NK-92 (cell line): ENCODE results near the gene TCTA.

Source experiments
- DNase-seq: peaks from one replicate; lab custom pipeline; 2025; ENCODE audit not compliant: unreplicated experiment; lab: John Stamatoyannopoulos, UW

TCTA gene

DNA sequence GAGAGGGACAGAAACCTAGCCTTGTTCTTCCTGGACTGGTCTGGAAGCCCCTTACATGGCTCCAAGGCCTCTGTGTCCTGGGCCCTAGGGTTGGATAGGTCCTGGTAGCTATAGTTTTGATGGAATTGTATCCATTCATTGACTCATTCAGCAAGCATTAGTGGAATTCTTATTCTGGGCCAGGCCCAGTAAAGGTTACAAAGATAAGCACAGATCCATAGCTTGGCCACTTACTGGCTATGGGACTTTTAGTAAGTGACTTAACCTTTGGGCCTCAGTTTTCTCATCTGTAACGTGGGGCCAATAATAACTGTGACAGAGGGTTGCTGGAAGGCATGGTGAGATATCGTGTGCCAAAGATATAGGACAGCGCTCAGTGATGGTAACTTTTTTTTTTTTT, 44.2 kb downstream of the TCTA start:
- DNase-seq, result no peak

DNA sequence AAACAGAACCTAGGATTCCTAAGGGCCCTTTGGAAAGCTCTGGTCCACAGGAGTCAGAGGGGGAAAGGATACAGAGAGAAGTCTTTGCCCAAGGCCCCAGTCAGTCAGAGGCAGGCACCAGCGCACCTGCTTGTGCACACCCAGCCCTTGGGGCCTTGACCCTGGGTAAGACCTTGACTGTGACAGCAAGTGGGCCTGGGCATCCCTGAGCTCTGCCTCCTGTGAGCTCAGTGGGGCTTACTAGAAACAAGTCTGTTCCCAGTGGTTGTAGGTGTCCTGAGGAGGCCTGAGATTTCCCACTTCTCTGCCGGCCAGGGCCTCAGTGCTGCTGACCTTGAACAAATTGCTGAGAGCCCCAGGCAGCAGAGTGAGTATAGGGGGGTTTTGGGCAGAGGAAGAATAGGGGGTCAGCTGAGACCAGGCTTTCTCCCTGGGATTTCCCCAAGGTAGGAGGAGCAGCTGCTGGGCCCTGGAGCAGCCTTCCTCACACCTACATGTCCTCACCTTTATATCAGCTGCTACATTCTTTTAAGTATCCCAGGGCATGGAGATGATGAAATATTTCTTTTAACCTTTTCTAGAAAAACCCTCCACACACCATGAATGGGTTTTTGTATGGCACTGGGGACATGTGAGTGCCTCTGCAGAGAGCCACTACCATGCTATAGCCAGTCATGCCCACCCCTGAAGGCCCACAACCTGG, 48.1 kb downstream of the TCTA start:
- no peak for DNase-seq

DNA sequence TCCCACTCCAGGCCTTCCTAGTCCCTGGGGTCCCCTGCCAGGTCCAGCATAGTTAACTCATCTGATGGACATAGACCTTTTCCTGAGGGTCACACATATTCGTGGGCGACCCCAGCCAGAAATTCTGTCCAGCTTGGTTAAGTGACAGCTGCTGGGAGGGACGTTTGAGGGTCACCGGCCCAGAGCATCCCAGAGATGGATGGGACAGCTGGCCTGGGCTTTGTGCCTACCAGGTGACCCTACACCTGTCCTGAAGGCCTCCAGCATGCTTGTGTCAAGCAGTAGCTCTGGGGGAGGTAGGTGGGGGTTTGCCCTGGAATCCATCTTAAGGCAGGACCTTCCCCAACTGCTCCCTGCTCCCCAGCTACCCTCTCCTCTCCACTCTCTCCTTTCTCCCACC, 48.7 kb downstream of the TCTA start:
- DNase-seq, result no peak

DNA sequence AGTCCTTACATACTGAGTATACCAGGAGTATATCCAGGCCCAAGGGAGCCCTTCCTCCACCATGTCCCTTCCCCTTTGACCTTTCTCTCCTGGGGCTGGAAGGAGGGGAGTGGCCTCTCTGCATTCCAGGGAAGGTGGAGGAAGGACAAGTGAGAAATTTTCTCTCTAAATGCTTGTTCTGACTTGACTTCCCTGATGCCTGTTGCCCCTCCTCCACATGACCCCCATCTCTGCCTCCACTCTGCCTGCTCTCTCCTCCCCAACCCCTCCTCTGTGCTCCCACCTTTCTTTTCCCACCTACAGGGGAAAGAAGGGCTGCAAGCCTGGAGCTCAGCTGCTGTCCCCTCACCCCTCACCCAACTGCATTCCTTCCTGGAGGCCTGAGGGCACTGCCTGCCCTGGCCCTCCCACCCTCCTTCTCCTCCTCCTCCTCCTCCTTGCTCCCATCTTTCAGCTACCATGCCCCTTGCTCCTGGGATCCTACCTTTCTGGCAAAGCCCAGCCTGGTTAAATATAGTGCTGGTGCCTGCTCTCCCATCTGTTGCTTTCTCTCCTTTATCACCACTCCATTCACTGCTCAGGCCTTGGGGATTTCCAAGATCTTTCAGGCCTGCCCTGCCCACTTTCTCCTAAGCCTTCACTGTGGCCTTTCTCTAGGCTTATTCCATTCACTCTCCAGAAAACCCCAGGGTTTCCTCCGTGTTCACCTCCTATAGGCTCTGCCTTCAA, 49.4 kb downstream of the TCTA start:
- DNase-seq, result no peak

DNA sequence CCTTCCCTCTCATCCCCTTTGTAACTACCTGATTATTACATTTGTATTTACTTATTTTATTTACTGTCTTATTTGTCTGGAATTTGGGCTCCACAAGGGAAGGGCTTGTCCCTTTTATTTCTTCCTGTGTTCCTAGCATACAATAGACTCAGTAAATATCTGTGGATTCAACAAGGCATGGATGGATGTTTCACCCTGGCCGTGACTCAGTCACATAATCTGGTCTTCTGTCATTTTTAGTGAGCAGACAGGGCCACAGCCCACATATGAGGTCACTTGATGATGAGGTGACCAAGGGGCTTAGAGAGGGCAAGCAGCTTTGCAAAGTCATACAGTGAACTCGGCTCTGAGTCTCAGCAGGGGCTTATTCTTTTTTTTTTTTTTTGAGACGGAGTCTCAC, 50.0 kb downstream of the TCTA start:
- no peak for DNase-seq

DNA sequence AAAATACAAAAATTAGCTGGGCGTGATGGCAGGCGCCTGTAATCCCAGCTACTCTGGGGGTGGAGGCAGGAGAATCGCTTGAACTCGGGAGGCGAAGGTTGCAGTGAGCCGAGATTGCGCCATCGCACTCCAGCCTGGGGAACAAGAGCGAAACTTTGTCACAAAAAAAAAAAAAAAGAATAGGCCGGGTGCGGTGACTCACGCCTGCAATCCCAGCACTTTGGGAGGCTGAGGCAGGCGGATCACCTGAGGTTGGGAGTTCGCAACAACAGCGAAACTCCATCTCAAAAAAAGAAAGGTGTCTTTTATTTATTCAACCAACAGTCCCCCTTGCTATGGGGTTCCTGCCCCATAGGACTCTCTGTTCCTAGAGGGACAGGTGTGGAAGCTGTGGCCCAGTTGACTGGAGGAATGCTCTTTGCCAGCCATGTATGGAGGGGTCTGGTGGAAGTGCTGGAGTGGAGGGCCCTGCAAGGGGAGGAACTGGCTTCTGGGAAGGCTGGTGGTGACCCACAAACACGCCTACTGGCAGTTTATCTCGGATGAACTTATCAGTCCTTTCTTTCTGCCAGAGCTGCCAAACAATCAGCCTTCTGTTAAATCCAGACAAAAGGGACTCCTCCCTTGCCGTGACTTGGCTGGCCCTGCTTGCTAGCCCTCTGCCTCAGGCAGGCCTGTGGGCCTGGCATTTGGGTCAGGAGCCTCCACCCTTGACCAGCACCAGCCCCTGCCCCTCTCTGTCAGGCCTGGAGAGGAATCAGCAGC, 53.2 kb downstream of the TCTA start:
- no peak for DNase-seq
